K562 (cell line): Measurements from ENCODE around the gene RXRB. TPM values are rescaled to one million over a fixed set of nuclear protein-coding genes. Genes with fewer than 3 reads are reported as not detected.

Experiments used
- BCLAF1 ChIP-seq, 2 experiments: fragments of 450-650 bp in 1 of 2; IDR thresholded peaks; 2 replicates each; pipeline ENCODE4 v1.6.1; 2011 to 2017; ENCODE audit warnings: low read depth in 2 of 2, antibody characterized with exemption in 1 of 2, borderline replicate concordance in 1 of 2, low read length in 1 of 2, mild to moderate bottlenecking in 1 of 2, mixed read lengths in 1 of 2; ENCODE audit not compliant: control insufficient read depth in 1 of 2
- CCAR2 ChIP-seq: fragments of 200-400 bp; formaldehyde crosslinking; IDR thresholded peaks from 2 replicates; pipeline ENCODE4 v1.6.1; 2017; ENCODE audit warnings: mild to moderate bottlenecking, low read depth, low read length
- GABPB1 ChIP-seq: sonication (generic); formaldehyde crosslinking; IDR thresholded peaks from 2 replicates; pipeline ENCODE4 v1.8.0; 2022; ENCODE audit warnings: mild to moderate bottlenecking, missing genetic modification reagents
- HDAC3 ChIP-seq: fragments of 450-650 bp; IDR thresholded peaks from 2 replicates; pipeline ENCODE4 v1.6.1; 2018; ENCODE audit warnings: borderline replicate concordance, mild to moderate bottlenecking, moderate library complexity; ENCODE audit not compliant: partially characterized antibody
- NCOA6 ChIP-seq: fragments of 450-650 bp; IDR thresholded peaks from 2 replicates; pipeline ENCODE4 v1.6.1; 2017; ENCODE audit warnings: mild to moderate bottlenecking
- TBL1XR1 ChIP-seq, 2 experiments: IDR thresholded peaks; 2 replicates each; pipeline ENCODE4 v1.6.1; 2012; ENCODE audit warnings: improper control_type of control experiment in 2 of 2, low read length in 2 of 2, mild to moderate bottlenecking in 1 of 2
- polyA plus RNA-seq, 8 experiments: library from polyadenylated mRNA; depleted of rRNA in 4 of 8; stranded (reverse) in 5 of 8; unstranded in 3 of 8; fragments of >200 nt; fragmentation: Nextera tagmentation in 2 of 8; fragmentation: Illumina TruSeq in 1 of 8; extraction: Ambion mirVana in 2 of 8; extraction: Trizol in 1 of 8; gene quantifications; 2 replicates each; pipeline versions ENCODE4 v1.2.1 to v1.2.3, GENCODE V29; 2011 to 2014; ENCODE audit warnings: inconsistent platforms in 1 of 8, missing spikeins in 1 of 8
- total RNA-seq, 7 experiments: library from RNA; depleted of rRNA in 6 of 7; stranded (reverse); fragments of >200 nt in 6 of 7; fragmentation: Illumina TruSeq in 2 of 7; extraction: Trizol in 2 of 7; gene quantifications; 2 replicates each; pipeline versions ENCODE4 v1.2.1 to v1.2.3, GENCODE V29; 2011 to 2021; ENCODE audit warnings: low replicate concordance in 1 of 7
- TF ChIP-seq, protein P1 (sequence below): fragments of 200-600 bp; sonication (generic); IDR thresholded peaks from one replicate; pipeline ENCODE4 v1.6.1; 2012; ENCODE audit warnings: mild to moderate bottlenecking, low read depth, low read length, inconsistent platforms
- TF ChIP-seq, protein P2 (sequence below): sonication (generic); formaldehyde crosslinking; IDR thresholded peaks from 2 replicates; pipeline ENCODE4 v1.8.1; 2023; ENCODE audit warnings: mild to moderate bottlenecking, missing genetic modification reagents, moderate library complexity

RXRB gene
- total and polyA plus RNA-seq, 9 of the 15 experiments (the other 6 are each of a cell fraction or from before 2014, with no cell fraction given), result 0.76 to 35.5 (median 18.4) TPM

- TF ChIP-seq, protein P1, sequence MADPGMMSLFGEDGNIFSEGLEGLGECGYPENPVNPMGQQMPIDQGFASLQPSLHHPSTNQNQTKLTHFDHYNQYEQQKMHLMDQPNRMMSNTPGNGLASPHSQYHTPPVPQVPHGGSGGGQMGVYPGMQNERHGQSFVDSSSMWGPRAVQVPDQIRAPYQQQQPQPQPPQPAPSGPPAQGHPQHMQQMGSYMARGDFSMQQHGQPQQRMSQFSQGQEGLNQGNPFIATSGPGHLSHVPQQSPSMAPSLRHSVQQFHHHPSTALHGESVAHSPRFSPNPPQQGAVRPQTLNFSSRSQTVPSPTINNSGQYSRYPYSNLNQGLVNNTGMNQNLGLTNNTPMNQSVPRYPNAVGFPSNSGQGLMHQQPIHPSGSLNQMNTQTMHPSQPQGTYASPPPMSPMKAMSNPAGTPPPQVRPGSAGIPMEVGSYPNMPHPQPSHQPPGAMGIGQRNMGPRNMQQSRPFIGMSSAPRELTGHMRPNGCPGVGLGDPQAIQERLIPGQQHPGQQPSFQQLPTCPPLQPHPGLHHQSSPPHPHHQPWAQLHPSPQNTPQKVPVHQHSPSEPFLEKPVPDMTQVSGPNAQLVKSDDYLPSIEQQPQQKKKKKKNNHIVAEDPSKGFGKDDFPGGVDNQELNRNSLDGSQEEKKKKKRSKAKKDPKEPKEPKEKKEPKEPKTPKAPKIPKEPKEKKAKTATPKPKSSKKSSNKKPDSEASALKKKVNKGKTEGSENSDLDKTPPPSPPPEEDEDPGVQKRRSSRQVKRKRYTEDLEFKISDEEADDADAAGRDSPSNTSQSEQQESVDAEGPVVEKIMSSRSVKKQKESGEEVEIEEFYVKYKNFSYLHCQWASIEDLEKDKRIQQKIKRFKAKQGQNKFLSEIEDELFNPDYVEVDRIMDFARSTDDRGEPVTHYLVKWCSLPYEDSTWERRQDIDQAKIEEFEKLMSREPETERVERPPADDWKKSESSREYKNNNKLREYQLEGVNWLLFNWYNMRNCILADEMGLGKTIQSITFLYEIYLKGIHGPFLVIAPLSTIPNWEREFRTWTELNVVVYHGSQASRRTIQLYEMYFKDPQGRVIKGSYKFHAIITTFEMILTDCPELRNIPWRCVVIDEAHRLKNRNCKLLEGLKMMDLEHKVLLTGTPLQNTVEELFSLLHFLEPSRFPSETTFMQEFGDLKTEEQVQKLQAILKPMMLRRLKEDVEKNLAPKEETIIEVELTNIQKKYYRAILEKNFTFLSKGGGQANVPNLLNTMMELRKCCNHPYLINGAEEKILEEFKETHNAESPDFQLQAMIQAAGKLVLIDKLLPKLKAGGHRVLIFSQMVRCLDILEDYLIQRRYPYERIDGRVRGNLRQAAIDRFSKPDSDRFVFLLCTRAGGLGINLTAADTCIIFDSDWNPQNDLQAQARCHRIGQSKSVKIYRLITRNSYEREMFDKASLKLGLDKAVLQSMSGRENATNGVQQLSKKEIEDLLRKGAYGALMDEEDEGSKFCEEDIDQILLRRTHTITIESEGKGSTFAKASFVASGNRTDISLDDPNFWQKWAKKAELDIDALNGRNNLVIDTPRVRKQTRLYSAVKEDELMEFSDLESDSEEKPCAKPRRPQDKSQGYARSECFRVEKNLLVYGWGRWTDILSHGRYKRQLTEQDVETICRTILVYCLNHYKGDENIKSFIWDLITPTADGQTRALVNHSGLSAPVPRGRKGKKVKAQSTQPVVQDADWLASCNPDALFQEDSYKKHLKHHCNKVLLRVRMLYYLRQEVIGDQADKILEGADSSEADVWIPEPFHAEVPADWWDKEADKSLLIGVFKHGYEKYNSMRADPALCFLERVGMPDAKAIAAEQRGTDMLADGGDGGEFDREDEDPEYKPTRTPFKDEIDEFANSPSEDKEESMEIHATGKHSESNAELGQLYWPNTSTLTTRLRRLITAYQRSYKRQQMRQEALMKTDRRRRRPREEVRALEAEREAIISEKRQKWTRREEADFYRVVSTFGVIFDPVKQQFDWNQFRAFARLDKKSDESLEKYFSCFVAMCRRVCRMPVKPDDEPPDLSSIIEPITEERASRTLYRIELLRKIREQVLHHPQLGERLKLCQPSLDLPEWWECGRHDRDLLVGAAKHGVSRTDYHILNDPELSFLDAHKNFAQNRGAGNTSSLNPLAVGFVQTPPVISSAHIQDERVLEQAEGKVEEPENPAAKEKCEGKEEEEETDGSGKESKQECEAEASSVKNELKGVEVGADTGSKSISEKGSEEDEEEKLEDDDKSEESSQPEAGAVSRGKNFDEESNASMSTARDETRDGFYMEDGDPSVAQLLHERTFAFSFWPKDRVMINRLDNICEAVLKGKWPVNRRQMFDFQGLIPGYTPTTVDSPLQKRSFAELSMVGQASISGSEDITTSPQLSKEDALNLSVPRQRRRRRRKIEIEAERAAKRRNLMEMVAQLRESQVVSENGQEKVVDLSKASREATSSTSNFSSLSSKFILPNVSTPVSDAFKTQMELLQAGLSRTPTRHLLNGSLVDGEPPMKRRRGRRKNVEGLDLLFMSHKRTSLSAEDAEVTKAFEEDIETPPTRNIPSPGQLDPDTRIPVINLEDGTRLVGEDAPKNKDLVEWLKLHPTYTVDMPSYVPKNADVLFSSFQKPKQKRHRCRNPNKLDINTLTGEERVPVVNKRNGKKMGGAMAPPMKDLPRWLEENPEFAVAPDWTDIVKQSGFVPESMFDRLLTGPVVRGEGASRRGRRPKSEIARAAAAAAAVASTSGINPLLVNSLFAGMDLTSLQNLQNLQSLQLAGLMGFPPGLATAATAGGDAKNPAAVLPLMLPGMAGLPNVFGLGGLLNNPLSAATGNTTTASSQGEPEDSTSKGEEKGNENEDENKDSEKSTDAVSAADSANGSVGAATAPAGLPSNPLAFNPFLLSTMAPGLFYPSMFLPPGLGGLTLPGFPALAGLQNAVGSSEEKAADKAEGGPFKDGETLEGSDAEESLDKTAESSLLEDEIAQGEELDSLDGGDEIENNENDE, result no peak
- TF ChIP-seq, protein P2, sequence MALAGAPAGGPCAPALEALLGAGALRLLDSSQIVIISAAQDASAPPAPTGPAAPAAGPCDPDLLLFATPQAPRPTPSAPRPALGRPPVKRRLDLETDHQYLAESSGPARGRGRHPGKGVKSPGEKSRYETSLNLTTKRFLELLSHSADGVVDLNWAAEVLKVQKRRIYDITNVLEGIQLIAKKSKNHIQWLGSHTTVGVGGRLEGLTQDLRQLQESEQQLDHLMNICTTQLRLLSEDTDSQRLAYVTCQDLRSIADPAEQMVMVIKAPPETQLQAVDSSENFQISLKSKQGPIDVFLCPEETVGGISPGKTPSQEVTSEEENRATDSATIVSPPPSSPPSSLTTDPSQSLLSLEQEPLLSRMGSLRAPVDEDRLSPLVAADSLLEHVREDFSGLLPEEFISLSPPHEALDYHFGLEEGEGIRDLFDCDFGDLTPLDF (CRISPR knock-in tag), result no peak
- TF ChIP-seq BCLAF1 (IDR thresholded peaks at IDR 0.05; ENCODE audit: borderline replicate concordance in 1 of 2, control insufficient read depth in 1 of 2, low read depth in 2 of 2, low read length in 1 of 2), result no peak
- TF ChIP-seq GABPB1 (CRISPR knock-in tag), result no peak
- TF ChIP-seq TBL1XR1 (IDR thresholded peaks at IDR 0.05; ENCODE audit: low read length in 2 of 2), result 0 out of 4 replicates have a peak, but pooled peaks of 1 of the 2 experiments have one; percentile 46
- TF ChIP-seq NCOA6, result no peak
- no peak for TF ChIP-seq CCAR2
- peak; percentile 43 for TF ChIP-seq HDAC3
These were observed 712 bp downstream of the RXRB start (continued) for GRCh38 chr6:33199687-33200218.
